Activated gamma-delta T cell (primary cell): ENCODE data around the gene FBXL16.

ENCODE experiments used
- DNase-seq: peaks from one replicate; lab custom pipeline; 2025; lab: John Stamatoyannopoulos, UW

The FBXL16 gene

DNA sequence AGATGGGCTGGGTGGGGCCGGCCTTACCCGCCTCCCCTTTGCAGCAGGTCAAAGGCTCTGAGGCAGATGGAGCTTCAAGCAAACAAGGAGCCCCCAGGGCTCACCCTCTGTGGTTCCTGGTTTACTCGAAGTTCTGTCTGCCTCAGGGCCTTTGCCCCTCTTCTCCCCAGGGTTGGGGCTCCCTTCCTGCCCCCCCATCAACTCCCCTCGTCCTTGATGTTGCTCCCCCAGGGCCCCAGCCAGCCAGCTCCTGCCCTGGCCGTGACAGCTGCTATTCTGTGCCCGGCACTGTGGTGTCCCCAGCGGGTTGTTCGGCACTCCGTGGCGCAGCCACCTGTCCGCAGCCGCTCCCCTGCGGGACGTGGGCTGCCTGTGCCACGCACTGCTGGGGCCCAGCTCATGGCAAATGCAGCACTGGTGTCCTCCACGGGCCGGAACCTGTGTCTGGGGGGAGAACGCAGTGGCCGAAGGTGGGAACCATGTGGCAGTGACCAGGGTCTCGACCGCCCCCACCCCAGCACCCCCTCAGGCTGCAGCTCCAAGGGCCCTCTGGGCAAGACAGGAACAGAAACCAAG is 5.0 kb upstream of the FBXL16 start:
- DNase-seq: no peak

- DNase-seq: no peak
Observed at GRCh38 chr16:709566-710499, 4.2 kb upstream of the FBXL16 start.

GRCh38 chr16:708959-709358 is 3.4 kb upstream of the FBXL16 start:
- no peak for DNase-seq

DNA sequence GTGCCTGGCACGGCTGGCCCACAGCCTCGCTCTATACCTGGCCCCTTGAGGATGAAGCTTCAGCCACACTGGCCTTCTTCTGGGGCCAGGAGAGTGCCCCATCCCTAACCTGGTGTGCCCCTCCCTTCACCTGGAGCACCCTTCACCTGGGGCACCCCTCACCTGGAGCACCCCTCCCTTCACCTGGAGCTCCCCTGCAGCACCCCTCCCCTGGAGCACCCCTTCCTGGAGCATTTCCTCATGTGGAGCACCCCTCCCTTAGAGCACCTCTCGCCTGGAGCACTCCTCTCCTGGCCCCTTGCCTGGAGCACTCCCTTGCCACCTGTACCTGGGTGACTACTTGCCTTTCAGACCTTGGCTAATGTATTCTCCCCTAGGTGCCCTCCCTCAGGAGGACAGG is 2.4 kb upstream of the FBXL16 start:
- DNase-seq: no peak

DNA sequence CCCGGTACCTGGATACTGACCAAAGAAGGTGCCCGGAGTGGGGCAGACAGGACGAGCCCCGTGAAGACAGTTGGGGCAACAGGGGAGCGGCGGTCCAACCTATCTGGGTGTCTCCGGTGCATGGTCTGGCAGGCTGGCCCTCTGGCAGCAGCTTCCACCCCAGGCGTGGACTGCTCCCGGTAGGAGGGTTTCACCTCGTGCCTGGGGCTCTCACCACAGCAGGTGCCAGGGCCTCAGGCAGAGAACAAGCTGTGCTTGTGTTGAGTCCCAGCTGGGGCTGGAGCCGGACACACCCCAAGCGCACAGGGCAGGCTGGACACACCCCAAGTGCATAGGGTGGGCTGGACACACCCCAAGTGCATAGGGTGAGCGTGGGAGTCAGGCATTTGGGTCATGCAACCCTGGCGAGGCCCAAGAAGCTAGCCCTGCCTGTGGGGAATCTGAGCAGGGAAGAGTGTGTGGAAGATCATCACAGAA is 1.5 kb upstream of the FBXL16 start:
- DNase-seq: no peak

- no peak for DNase-seq
Observed at GRCh38 chr16:706189-707061, 824 bp upstream of the FBXL16 start.

- no peak for DNase-seq
Observed at GRCh38 chr16:704552-705380, 835 bp downstream of the FBXL16 start.

GRCh38 chr16:704047-704446 is 1.6 kb downstream of the FBXL16 start:
- no peak for DNase-seq

- DNase-seq: no peak
Observed at GRCh38 chr16:703406-703805, 2.2 kb downstream of the FBXL16 start.

- DNase-seq: no peak
Observed at GRCh38 chr16:702341-702740, 3.3 kb downstream of the FBXL16 start.

DNA sequence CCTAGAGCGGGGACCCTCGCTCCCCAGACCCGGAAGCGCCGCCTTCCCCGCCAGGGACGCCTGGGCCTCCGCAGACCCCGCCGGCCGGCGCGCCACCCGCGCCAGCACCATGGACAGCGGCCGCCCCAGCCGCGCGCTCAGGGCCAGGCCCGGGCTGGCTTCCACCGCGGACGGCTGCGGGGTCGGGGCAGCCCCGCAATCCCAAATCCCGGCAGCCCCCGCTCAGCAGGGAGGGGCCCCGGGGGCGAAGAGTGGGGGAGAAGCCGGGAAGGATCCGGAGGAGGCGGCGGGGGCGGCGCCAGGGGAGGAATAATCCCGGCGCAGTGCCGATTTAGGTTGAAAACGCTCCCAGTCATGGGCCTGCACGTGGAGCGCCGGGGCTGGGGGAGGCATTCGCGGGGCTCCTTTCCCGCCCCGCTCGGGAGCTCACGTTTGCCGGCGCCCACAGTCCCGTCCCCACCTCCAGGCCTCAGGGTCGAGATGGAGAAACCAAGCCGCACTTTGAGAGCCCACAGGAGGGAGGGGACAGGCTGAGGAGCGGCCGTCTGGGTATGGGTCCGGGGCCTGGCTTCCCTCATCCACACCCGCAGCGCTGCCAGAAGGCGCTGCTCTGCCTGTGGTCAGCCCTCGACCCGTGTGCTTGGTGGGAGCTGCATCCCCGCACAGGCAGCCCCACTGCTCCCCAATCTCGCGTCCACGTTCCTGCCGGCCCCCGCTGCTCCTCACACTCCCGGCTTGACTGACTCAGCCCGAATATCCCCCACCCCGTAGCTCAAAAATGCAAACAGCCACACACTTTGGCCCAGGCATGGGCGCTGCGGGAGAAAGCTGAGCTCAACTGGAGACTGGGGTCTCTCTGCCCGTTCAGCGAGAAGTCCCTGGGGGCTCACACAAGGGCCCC is 4.7 kb downstream of the FBXL16 start:
- DNase-seq: no peak

- no peak for DNase-seq
Observed at GRCh38 chr16:698911-699671, 6.5 kb downstream of the FBXL16 start.

GRCh38 chr16:695355-696089 is 10.1 kb downstream of the FBXL16 start:
- no peak for DNase-seq

DNA sequence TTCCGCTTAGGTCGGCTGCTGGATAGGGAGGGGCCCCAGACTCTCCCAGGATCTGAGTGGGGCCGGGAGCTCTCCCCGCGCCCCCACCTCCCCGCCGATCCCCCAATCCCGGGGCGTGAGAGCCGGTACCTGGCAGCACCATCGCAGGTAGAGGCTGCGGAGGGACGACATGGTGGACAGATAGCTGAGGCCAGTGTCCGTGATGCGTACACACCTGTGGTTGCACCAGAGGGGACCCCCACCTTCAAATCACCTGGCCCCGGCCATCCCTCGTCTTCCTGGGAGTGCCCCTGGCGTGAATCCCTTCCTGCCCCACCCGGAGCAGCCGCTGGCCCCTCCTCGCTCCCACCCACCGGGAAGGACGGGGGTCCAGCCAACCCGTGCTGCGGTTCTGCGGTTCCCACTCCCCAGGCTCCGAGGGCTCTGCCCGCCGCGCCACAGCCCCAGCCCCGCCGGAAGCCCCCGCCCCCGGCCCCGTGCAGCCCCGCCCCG is 10.7 kb downstream of the FBXL16 start:
- no peak for DNase-seq

DNA sequence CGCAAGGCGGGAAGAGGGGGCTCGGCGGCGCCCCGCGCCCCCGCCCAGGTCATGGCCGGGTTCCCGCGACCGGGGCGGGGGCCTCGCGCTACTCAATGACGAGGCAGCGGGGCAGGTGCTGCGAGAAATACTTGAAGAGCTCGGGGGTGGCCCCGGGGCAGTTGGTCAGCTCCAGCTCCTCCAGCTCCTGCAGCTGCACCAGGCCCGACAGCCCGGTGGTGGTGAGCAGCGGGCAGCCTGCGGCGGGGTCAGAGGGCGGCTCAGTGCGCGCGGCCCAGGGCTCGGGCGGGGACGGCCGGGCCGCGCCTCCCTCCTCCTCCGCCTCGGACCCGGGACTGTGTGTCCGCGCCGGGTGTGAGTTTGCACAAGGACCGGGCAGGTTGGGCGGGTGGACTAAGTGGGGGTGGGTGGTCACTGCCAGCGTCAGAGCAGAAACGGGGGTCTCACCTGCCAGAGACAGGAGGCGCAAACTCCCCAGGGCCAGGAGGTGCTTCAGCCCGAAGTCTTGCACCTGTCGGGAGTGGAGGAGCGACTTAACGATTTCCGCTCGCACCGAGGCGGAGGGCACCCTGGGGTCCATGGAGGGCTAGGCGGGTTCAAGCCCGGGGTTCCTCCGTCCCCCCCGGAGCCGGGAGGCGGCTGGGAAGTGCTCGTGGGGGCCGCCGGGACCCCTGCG is 11.3 kb downstream of the FBXL16 start:
- no peak for DNase-seq

GRCh38 chr16:693766-694165 is 11.8 kb downstream of the FBXL16 start:
- DNase-seq: no peak

DNA sequence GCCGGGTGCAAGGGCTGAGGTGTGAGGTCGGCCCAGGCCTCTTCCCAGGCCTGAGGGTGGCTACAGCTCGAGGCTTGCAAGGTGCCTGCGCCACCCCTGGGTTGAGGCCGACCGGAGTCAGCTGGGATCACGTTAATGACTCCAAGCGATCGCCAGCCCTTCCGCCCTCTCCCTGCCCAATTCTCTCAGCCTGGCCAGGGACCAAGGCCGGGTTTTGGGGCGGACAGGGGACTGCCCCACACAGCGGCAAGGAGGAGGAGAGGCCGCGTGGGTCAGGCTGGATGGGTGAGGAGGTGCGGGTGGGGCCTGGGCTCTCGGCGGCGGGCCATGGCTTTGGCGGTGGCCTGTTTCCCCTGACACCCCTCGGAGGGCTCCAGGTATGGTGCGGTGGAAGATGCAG is 12.2 kb downstream of the FBXL16 start:
- no peak for DNase-seq
